D721Med (cell line): ENCODE results near the gene HOXA9.

ENCODE experiments used
- DNase-seq: peaks from one replicate; pipeline ENCODE4 v3.0.0; 2011; ENCODE audit warnings: low spot score; ENCODE audit not compliant: insufficient read length
- FAIRE-seq: peaks from 2 replicates; lab custom pipeline; 2011; peaks lifted over from hg19 to GRCh38; lab: Jason Lieb, UNC
- CTCF ChIP-seq: IDR thresholded peaks from 2 replicates; pipeline ENCODE4 v1.5.1; 2012; ENCODE audit warnings: mild to moderate bottlenecking, control low read depth; ENCODE audit not compliant: insufficient read depth; ENCODE audit errors: missing control alignments

The HOXA9 gene

GRCh38 chr7:27194686-27195379 lies 29.5 kb upstream of the HOXA9 start:
- DNase-seq (no peak), FAIRE-seq (no peak)
- TF ChIP-seq CTCF: no peak

- FAIRE-seq: no peak
- DNase-seq: no peak
- no peak for TF ChIP-seq CTCF
Measured at GRCh38 chr7:27194002-27194352, 28.6 kb upstream of the HOXA9 start.

GRCh38 chr7:27193335-27194001 lies 28.1 kb upstream of the HOXA9 start:
- TF ChIP-seq CTCF: no peak
- FAIRE-seq (no peak), DNase-seq (no peak)

- FAIRE-seq (no peak), DNase-seq (no peak)
- TF ChIP-seq CTCF: no peak
Measured at GRCh38 chr7:27192546-27193334, 27.4 kb upstream of the HOXA9 start.

- TF ChIP-seq CTCF: no peak
- FAIRE-seq: no peak
- no peak for DNase-seq
Measured at GRCh38 chr7:27191833-27192545, 26.7 kb upstream of the HOXA9 start.

- DNase-seq (no peak), FAIRE-seq (no peak)
- no peak for TF ChIP-seq CTCF
Measured at GRCh38 chr7:27191161-27191731, 25.9 kb upstream of the HOXA9 start.
